H1 (cell line): ENCODE data around the gene MRPL9. TPM values are rescaled to one million over a fixed set of nuclear protein-coding genes. Genes with fewer than 3 reads are reported as not detected.

Experiments used
- RAD21 ChIP-seq, 2 experiments: IDR thresholded peaks in 1 of 2; conservative IDR thresholded peaks in 1 of 2; 2 replicates each; pipeline ENCODE4 v1.6.1; 2011; ENCODE audit warnings: low read depth in 2 of 2, low read length in 2 of 2, improper control_type of control experiment in 1 of 2, inconsistent platforms in 1 of 2, mild to moderate bottlenecking in 1 of 2, moderate library complexity in 1 of 2
- polyA plus RNA-seq, 7 experiments: library from polyadenylated mRNA; depleted of rRNA in 3 of 7; stranded (reverse) in 5 of 7; unstranded in 2 of 7; fragments of >200 nt in 5 of 7; fragments of 200-250 nt in 2 of 7; gene quantifications; 1 replicate in 5 of 7; 2 replicates in 1 of 7; 4 replicates in 1 of 7; pipeline versions ENCODE4 v1.2.1 to v1.2.3, GENCODE V29; 2011 to 2013; ENCODE audit warnings: missing spikeins in 2 of 7, mixed read lengths in 2 of 7
- total RNA-seq: library from RNA; stranded (reverse); fragmentation: NEBNext Ultra II Directional; extraction: Animal tissue kit (Norgen Biotek cat#: 25700); gene quantifications from 2 replicates; pipeline ENCODE4 v1.2.1, GENCODE V29; 2021

Gene MRPL9
- total and polyA plus RNA-seq, 2 of the 8 experiments (the other 6 are each of a cell fraction or from before 2014, with no cell fraction given): 74.9 to 113 TPM

DNA sequence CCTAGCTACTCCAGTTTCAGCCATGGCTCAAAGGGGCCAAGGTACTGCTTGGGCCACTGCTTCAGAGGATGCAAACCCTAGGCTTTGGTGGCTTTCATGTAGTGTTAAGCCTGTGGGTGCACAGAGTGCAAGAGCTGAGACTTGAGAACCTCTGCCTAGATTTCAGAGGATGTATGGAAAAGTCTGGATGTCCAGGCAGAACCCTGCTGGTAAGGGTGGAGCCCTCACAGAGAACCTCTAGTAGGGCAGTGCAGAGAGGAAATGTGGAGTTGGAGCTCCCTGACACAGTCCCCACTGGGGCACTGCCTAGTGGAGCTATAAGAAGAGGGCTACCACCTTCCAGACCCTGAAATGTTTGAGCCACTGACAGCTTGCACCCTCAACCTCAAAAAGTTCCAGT lies 25.8 kb downstream of the MRPL9 start (continued):
- TF ChIP-seq RAD21 (IDR thresholded peaks at IDR 0.05 in 1 of 2, conservative IDR thresholded peaks at IDR 0.05 in 1 of 2; ENCODE audit: low read depth in 2 of 2, low read length in 2 of 2): no peak
